NT2/D1 (cell line): ENCODE results near the gene NAA16.

Source experiments
- SUZ12 ChIP-seq: IDR thresholded peaks from 2 replicates; pipeline ENCODE4 v1.6.1; 2011; ENCODE audit not compliant: insufficient read length, insufficient read depth; ENCODE audit errors: extremely low read depth
- YY1 ChIP-seq: IDR thresholded peaks from 2 replicates; pipeline ENCODE4 v1.6.1; 2011; ENCODE audit not compliant: insufficient read length, insufficient read depth

DNA sequence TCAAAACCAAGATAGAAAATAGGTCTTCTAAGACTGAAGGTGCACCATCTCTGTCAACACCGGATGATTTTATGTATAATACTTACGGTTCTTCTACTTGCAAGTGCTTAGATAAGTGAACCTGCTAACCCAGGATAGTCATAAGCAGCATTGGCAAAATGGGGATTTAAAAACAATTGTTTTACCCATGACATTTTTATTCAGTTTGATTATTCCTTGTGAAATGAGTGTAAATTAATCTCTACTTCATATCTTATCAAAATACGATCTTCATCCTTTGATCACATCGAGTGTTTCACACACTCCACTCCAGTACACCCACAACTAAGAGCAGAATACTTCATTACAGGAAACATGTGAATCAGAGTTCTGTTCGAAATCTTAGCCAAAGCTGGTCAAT, 24.7 kb upstream of the NAA16 start:
- TF ChIP-seq YY1, result no peak
- no peak for TF ChIP-seq SUZ12
